Astrocyte of the spinal cord (primary cell): ENCODE data around the gene PRIM1.
A peak's percentile ranks its signal among the peaks of the same experiment; 100 is the strongest.

ENCODE experiments used
- DNase-seq: peaks from one replicate; pipeline ENCODE4 v3.0.0; 2011; ENCODE audit warnings: low read depth, low spot score
- H3K4me3 ChIP-seq: 2 replicates; pipeline ENCODE4 v1.5.1; 2011; ENCODE audit warnings: low read depth, mild to moderate bottlenecking, low read length, moderate library complexity
- in situ Hi-C: cut with HindIII; loops from 2 replicates; pipeline ENCODE4 v1.10.0; 2017; ENCODE audit warnings: low sequenced_read_pairs
- TF ChIP-seq, protein P1 (sequence below): IDR thresholded peaks from 2 replicates; pipeline ENCODE4 v1.5.1; 2012; ENCODE audit warnings: low read depth, mild to moderate bottlenecking, low read length, inconsistent platforms

Gene PRIM1

DNA sequence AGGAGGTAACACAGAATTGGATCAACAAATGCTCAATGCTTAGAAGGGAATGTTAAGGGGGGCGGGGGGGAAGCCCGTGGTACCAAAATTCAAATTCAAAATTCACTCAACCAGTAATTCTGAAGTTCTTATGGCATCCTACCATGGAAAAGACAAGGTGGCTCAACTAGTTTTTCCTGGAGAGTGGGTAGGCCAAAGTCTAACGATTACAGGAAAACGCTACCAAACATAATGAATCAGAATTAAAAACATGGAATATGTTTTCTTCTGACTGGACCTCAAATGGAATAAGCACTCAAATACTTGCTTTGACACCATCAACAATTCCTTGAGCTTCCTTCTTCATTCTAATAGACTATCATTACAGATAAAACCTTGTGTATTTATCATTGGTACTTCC lies 29.3 kb downstream of the PRIM1 start:
- TF ChIP-seq, protein P1, sequence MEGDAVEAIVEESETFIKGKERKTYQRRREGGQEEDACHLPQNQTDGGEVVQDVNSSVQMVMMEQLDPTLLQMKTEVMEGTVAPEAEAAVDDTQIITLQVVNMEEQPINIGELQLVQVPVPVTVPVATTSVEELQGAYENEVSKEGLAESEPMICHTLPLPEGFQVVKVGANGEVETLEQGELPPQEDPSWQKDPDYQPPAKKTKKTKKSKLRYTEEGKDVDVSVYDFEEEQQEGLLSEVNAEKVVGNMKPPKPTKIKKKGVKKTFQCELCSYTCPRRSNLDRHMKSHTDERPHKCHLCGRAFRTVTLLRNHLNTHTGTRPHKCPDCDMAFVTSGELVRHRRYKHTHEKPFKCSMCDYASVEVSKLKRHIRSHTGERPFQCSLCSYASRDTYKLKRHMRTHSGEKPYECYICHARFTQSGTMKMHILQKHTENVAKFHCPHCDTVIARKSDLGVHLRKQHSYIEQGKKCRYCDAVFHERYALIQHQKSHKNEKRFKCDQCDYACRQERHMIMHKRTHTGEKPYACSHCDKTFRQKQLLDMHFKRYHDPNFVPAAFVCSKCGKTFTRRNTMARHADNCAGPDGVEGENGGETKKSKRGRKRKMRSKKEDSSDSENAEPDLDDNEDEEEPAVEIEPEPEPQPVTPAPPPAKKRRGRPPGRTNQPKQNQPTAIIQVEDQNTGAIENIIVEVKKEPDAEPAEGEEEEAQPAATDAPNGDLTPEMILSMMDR: no peak
- in situ Hi-C loops: no loop called here
- peak overlapping the region; percentile 97 for H3K4me3 ChIP-seq
- DNase-seq: no peak

DNA sequence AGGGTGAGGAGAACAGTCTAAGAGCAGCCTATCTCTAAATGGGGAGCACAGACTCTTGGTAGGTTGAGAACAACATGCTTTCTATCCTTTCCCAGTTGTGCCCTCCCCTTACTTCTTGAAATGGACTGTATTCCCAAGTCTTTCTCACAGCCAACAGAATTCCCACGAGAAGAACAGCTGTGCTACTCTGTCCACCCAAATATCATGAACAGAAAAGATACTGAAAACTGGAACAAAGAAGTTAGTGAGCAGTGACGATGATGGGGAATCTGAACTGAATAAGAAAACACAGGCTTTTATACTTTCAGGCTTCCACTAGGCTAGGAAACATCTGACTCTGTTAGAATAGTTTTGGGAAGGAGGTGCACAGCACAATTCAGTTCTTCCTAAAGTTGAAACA lies 30.4 kb downstream of the PRIM1 start:
- TF ChIP-seq, protein P1: no peak
- DNase-seq: no peak
- in situ Hi-C loops: no loop called here
- H3K4me3 ChIP-seq: no peak overlapping the region

DNA sequence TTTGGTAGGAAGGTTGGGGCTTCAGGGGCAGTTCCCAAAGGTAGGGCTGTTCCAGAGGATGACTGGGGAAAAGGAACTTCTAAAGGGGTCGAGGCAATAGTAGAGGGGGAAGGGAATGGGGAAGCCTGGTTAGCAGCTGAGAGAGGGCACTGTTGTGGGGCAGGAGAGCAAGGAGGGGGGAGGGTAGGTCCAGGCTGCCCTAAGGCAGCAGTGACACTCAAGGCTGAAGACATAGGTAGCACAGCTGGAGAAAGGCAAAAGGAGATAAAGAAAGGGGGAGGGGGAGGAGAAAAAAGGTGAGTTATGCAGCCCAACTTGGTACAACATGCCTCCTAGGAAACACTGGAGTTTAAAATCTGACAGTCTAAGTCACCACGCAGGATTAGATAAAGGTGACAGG lies 30.9 kb downstream of the PRIM1 start:
- TF ChIP-seq, protein P1: no peak
- in situ Hi-C loops: no loop called here
- no peak for DNase-seq
- no peak overlapping the region for H3K4me3 ChIP-seq

DNA sequence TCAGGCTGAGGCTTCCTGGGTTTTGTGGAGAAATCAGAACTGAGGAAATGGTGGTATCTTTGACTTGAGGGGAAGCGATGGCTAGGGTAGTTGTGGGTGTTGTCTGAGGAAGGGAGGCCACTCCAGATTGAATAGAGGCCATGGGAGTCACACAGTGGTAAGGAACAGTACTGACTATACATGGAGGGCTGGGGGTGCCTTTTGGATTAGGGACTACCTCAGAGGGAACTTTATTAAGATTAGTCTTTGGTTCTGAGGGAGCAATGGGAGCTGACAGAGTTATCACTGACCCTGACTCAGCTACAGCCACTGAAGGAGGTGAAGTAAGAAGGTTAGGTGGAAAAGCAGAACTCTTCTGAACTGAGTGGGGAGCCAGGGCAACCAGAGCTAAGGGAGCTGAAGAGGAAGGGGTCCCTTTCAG lies 31.4 kb downstream of the PRIM1 start:
- TF ChIP-seq, protein P1: no peak
- in situ Hi-C loops: no loop called here
- H3K4me3 ChIP-seq: no peak overlapping the region
- DNase-seq: no peak

DNA sequence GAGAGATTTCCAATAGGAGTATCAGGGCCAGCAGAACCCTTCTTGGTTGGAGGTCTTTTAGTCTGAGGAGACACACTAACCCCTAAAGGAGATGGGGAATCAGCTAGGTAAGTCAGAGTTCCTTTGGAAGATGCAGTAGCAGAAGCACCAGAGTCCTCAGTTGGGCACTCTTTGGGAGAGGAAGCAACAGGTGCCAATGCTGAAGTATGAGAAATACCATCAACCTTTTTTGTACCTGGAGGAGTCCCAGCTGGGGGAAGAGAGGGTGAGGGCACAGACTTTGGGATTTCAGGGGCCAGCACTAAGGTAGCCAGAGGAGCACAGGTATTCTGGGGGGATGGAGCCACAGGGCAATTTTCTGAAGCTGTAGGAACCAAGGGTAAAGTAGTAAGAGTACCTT lies 33.1 kb downstream of the PRIM1 start:
- H3K4me3 ChIP-seq: no peak overlapping the region
- in situ Hi-C loops: no loop called here
- TF ChIP-seq, protein P1: no peak
- DNase-seq: no peak

DNA sequence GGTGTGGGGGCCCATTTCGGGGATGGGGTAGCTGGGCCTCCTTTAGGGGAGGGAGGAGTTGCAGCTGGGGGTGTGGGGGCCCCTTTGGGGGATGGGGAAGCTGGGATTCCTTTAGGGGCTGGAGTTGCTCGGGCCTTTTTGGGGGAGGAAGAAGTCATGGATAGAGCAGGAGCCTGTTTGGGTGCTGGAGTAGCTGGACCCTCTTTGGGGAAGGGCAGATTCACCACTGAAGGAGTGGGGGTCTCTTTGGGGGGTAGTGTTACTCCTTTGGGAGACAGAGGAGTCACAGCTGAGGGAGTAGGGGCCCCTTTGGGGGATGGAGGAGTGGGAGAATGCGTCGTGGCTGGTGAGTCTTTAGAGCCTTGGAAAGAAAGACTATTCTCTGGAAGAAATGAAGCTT lies 33.5 kb downstream of the PRIM1 start:
- TF ChIP-seq, protein P1: no peak
- in situ Hi-C loops: no loop called here
- no peak overlapping the region for H3K4me3 ChIP-seq
- no peak for DNase-seq

DNA sequence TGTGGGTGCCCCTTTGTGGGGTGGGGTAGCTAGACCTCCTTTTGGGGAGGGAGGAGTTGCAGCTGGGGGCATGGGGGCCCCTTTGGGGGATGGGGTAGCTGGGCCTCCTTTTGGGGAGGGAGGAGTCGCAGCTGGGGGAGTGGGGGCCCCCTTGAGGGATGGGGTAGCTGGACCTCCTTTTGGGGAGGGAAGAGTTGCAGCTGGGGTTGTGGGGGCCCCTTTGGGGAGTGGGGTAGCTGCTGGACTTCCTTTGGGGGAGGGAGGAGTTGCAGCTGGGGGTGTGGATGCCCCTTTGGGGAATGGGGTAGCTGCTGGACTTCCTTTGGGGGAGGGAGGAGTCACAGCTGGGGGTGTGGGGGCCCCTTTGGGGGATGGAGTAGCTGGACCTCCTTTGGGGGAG lies 34.0 kb downstream of the PRIM1 start:
- DNase-seq: no peak
- TF ChIP-seq, protein P1: no peak
- in situ Hi-C loops: no loop called here
- H3K4me3 ChIP-seq: no peak overlapping the region
